Subcutaneous adipose tissue (tissue), 4 donors: ENCODE results near the gene LRRC18. TPM values are rescaled to one million over a fixed set of nuclear protein-coding genes. Genes with fewer than 3 reads are reported as not detected.

Experiments used
- CTCF ChIP-seq: fragments of 450-650 bp; IDR thresholded peaks from one replicate; pipeline ENCODE4 v1.5.1; 2016; ENCODE audit warnings: low read depth, mild to moderate bottlenecking, control low read depth, antibody characterized with exemption, moderate library complexity
- total RNA-seq, 4 donors: library from RNA; depleted of rRNA; stranded (reverse); fragments of >200 nt; gene quantifications; one replicate each; pipeline ENCODE4 v1.1.0, GENCODE V29; 2016

Gene LRRC18
- total RNA-seq: not detected

GRCh38 chr10:48939790-48940325 lies at the start of gene LRRC18:
TSS of gene LRRC18 (minus strand) at chr10:48939840. CDS start at chr10:48914155, 25,685 bp downstream.
- TF ChIP-seq CTCF: no peak

GRCh38 chr10:48985621-48986158 lies 46.0 kb upstream of the LRRC18 start:
- TF ChIP-seq CTCF: no peak

- no peak for TF ChIP-seq CTCF
Observed at GRCh38 chr10:48983648-48984351, 44.2 kb upstream of the LRRC18 start.

GRCh38 chr10:48982584-48982983 lies 42.9 kb upstream of the LRRC18 start:
- no peak for TF ChIP-seq CTCF

GRCh38 chr10:48981310-48981907 lies 41.8 kb upstream of the LRRC18 start:
- no peak for TF ChIP-seq CTCF

- no peak for TF ChIP-seq CTCF
Observed at GRCh38 chr10:48978318-48978717, 38.7 kb upstream of the LRRC18 start.

- TF ChIP-seq CTCF: no peak
Observed at GRCh38 chr10:48976196-48976595, 36.6 kb upstream of the LRRC18 start.
